HG03558 (cell line): ENCODE measurements around the gene TSHZ2.
"Not testable (repeated sequence)": the region's sequence is repeated elsewhere in the genome, so short reads cannot be mapped to it uniquely, and the experiment has no call there.

Source experiments
- ATAC-seq: cut with Tn5 transposase; IDR thresholded peaks from one replicate; pipeline ENCODE4 v1.9.1; 2021; ENCODE audit warnings: moderate number of reproducible peaks; ENCODE audit not compliant: unreplicated experiment; ENCODE audit errors: extremely low read depth

TSHZ2 gene

DNA sequence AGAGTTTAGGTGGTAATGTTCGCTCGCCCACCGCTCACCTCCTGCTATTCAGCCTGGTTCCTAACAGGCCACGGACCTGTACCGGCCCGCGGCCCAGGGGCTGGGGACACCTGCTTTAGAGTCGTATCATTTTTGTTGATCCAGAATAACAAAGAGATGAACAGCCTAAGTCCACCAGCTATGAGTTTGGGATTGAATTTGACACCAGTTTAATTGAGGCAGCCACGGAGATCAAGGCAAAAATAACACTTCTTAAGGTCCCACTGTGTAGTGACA lies 108.5 kb downstream of the TSHZ2 start:
- ATAC-seq: no peak

DNA sequence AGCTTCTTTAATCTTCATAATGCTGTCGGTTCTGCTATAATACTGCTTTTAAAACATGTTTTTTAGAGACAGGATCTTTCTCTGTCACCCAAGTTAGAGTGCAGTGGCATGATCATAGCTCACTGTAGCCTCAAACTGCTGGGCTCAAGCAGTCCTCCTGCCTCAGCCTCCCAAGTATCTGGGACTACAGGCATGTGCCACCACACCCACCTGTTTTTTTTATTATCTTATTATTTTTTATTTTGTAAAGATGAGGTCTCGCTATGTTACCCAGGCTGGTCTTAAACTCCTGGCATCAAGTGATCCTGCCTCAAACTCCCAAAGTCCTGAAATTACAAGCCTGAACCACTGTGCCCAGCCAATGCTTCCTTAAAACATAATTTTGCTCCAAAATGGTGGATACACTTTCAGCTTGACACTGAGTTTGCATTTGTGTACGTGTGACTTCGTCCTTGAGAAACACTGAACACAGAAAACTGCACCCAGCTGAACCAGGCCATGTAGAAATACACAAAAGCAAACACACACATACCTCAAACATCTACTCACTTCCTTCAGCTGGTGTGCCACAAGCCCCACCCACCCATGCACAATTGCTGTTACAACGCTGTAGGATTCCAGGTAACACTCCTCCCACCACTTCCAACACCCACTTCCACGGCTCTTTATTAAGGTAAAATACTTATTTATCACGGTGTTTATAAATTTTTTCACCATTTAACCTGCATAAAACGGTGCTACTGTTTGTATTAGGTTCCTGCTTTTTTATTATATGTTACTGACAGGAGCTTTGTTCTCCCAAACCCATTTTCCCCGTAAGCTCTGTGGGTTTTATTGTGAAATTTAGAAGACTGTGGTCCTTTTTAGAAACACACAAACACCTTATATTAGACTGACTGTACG lies 109.1 kb downstream of the TSHZ2 start:
- no peak for ATAC-seq

DNA sequence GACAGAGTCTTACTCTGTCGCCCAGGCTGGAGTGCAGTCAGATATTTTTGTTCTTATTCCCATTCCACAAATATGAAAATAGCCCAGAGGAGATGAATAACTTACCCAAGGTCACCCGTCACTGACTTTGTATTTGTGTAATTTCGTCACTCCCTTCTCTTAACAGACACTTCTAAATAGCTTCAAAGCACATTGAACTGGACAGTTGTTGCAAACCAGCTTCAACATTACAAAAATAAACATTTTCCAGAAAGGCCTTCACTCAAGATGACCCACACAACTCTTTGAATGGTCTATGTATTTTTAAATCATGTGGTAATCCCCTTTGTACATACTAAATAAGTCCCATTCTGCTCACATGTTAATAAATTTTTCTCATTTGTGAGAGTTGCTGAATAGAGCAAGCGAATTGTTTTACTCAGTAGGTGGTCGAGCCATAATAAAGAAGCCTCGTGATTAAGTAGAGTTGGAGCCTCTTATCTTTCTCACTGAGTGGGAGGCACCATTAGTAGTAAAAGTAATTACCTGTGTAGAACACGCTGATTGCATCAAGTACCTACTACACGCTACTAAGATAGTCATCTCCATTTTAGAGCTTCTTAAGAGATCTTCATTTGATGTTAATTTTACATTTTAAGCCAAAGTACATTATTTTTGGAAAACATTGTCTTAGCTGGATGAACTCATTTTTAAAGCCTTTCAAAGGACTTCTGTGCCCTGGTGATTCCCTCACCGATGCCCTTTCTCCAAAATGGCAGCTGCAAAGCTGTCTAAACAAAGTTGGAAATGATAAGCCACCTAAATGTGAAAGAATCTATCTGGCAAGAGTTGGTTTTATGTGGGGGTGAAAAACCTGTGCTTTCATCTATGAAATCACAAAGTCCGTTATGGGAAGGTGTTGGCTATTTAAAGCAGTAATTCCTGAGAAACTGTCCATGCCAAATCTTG lies 110.0 kb downstream of the TSHZ2 start:
- ATAC-seq: no peak

DNA sequence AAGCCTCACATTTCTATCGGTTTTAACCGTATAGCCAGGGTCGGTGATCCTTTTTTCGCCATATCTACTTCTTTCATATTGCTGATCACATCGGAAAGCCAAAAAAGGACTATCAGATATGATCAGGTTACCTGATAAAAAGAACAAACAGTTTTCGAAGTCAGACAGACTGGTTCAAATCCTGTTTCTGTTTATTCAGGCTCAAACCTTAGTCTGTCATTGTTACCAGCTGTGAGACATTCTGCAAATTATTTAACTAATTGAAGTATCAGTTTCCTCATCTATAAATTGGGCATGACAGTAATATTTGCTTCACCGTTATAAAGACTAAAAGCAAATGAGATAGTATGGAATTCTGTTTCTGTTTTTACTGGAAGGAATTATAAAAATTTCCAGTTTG lies 111.3 kb downstream of the TSHZ2 start:
- ATAC-seq: no peak

DNA sequence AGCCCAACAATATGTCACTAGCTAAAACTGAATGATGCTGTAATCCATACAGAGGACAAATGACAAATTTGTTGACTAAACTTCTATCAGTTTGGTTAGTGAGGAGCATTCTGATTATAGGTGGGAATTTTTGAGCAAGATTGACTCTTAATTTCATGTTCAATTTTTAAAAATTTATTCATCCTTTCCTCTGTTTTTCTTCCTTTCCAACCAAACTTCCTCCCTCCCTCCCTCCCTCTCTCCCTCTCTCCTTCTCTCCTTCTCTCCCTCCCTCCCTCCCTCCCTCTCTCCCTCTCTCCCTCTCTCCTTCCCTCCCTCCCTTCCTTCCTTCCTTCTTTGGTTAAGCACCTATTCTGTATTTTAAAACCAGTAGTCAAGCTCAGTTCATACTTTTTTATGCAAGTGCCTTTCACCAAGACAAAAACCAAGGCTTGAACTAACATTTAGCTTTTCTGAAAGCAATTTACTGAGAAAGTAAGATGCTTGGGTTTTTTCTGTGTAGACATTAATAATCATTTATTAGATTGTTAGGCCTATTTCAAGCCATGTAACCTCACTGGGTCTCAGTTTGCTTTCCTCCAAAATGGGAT lies 112.3 kb downstream of the TSHZ2 start:
- no peak for ATAC-seq

DNA sequence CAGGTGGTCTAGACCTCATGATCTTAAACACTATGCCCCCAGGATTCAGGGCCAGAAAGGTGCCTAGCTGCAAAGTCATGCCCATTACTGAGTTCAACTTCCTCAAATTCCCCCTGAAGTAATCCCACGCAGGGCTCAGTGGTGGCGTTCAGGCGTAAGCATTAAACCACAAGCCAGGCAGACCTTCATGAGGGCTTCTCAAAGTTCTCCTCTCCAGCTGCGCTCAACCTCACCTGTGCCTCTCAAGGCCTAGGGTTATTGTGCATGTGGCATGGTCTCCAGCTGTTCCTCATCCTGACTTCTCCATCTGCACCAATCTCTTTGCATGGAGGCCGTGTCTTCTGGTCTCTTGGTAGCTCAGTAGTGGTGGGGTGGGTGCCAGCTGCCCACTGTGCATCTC lies 113.6 kb downstream of the TSHZ2 start:
- no peak for ATAC-seq

DNA sequence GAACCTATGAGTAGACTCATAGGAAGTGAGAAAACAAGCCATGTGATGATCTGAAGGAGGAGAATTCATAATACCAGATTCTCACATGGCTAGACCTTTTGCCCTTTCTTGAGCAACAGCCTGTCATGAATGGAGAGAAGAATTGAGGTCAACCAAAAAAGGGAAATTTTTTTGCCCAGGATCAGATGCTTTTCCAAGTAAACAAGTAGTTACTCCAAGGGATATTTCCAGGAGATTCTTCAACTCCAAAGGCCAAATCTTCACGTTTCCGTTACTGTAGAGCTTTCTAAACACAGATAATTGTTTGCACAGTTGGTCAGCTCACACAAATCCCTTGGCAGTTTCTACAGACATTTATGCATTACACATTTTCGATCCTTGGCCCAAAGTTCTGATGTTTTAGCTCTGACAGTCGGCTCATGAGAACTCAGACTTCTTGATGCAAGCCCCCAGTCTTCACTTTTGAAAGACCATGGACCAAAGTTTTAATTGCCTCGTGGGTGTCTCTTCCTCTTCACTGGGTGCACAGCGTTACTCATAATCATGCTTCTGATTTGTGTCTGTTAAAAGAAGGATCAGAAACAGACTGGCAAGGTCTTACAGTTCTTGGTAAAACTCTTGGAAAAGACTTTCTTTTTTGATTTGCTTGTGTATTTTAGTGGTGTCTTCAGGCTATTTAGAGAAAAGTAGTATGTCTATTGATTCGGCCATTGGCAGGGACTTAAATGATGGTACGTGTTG lies 115.0 kb downstream of the TSHZ2 start:
- no peak for ATAC-seq

DNA sequence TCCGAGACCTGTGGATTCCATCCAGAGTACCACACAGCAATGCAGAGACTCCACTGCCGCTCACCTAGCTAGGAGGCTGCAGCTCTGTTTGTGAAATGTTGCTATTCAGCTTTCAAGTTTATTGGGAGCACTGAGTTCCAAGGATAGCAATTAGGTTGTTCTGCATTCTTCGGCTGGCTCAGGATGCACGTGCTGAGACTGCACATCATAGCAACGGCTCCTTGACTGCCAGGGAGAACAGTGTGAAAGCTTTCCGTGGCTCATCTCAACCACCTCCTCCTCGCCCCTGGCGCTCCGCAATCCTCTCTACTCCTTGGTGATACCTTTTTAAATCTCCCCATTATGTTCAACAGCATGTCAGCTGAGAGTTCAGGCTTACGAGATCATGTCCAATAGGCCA lies 116.6 kb downstream of the TSHZ2 start:
- no peak for ATAC-seq

DNA sequence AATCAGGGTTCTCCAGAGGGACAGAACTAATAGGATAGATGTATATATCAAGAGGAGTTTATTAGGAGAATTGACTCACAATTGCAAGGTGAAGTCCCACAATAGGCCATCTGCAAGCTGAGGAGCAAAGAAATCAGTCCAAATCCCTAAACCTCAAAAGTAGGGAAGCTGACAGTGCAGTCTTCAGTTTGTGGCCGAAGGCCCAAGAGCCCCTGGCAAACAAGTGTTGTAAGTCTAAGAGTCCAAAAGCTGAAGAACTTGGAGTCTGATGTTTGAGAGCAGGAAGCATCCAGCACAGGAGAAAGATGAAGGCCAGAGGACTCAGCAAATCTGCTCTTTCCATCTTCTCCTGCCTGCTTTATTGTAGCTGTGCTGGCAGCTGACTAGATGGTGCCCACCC lies 117.7 kb downstream of the TSHZ2 start:
- ATAC-seq: not testable (repeated sequence)

DNA sequence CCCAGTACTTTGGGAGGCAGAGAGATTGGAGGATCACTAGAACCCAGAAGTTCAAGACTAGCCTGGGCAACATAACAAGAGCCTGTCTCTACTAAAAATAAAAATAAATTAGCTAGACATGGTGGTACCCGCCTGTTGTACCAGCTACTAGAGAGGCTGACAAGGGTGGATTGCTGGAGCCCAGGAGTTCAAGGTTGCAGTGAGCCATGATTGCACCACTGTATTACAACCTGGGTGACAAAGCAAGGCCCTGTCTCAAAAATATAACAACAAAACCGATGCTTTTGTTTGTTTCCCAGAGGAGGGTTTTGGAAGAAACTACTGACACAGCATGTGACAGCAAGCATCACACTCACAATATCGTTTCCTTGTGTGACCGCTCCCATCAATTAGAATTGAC lies 119.6 kb downstream of the TSHZ2 start:
- ATAC-seq: no peak

DNA sequence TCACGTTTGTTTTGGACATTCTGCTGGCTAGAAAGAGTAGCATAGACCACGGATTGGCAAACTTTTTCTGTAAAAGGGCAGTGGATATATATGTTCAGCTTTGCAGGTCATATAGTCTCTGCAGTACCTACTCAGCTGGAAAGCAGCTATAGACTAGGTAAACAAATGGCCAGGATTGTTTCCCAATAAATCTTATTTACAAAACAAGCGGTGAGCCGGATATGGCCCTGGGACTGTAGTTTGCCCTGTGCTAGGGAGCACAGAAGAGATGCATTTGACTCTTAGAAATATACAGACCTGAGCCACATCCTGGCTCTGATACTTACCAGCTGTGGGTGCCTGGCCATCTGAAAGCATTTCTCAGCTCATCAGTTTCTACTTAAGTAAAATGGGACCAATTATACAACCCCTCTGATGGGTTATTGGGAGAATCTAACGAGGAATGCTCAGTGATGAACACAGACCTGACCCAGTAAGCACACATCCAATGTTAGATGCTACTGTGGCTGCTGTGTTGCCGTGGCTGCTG lies 120.7 kb downstream of the TSHZ2 start:
- ATAC-seq: no peak

DNA sequence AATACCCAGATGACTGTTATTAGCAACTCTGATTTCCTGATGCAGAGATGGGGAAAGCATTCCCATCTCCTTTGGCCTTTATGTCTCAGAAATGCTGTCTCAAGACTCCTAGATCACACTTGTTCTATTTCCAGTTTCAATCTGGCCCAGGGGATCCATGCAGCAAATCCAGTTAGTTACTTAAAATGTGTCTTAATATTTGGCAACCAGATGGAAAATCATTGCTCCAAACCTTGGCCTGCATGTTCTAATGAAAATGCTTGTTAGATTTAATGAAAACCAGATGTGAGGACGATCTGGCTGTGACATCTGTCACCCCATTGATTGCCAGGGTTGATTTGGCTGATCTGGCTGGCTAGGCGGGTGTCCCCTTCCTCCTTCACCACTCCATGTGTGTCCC lies 125.2 kb downstream of the TSHZ2 start:
- ATAC-seq: no peak

DNA sequence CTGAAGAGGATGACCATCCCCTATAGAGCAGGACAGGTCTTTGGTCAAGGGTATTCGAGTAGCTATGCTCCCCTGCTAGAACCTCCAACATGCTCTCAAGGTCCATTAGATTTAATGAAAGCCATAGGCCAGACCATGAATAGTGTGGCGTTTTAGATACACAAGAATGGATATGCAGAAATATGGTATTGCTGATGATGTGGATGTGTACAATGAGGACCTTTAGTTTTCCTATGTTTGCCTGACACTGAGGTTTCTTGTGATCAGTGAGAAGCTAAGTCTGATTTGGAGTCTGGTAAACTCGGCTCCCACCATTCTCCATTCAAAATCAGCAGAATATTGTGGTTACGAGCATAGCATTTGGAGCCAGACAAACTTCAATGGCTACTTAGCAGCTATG lies 125.6 kb downstream of the TSHZ2 start:
- no peak for ATAC-seq

DNA sequence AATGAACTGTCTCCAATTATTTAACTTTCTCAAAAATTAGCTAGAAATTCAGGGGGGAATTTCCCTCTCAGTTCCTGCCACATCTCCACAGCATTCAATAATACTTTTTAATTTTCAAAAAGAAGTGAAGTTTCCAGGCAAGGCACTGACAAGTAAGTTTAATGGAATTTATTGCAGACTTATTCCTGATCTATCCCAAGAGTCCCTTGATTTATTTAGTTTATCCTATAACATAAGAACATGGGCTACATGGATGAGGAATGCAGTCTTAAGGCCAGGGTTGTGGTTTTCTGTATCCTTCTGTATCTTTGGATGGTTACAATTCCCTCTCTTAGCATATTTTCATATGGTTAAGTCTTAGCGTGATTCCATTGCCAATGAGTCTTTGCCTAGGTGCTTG lies 126.5 kb downstream of the TSHZ2 start:
- ATAC-seq: no peak

DNA sequence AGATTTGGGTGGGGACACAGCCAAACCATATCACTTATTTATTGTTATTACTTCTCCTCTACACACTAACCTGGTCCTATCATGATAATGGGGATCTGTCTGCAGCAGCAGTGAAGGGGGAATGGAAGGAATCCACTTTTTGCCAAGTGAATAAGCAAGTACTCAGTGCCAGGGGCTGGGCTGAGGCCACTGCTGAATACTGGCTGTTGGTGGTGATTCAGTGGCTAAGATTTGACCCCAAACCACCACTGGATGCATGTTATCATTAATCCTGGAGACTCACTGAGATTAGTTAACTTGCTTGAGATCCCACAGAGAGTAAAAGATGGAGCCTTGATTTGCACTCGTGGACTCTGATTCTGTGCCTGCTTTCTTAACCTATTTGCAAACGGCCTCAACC lies 127.7 kb downstream of the TSHZ2 start:
- no peak for ATAC-seq

DNA sequence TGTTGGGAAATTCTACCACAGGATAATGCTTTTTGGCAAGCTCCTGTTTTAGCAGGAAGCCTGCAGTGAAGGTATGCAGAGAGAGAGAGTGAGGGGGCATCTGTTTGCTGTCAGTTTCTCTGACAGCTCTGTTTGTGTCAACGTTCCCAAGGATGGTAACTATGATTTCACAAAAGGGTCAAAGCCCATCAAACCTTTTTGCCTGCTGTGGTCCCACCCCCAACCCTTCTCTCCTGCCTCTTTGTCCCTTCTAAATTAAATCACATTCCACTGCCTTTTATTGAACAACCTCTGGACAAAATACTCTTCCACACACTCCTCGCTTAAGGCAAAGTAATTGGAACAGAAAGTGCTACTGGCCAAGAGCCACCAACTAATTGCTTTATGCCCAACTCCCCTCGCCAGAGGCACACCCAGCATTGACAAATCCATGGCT lies 128.3 kb downstream of the TSHZ2 start:
- ATAC-seq: no peak

DNA sequence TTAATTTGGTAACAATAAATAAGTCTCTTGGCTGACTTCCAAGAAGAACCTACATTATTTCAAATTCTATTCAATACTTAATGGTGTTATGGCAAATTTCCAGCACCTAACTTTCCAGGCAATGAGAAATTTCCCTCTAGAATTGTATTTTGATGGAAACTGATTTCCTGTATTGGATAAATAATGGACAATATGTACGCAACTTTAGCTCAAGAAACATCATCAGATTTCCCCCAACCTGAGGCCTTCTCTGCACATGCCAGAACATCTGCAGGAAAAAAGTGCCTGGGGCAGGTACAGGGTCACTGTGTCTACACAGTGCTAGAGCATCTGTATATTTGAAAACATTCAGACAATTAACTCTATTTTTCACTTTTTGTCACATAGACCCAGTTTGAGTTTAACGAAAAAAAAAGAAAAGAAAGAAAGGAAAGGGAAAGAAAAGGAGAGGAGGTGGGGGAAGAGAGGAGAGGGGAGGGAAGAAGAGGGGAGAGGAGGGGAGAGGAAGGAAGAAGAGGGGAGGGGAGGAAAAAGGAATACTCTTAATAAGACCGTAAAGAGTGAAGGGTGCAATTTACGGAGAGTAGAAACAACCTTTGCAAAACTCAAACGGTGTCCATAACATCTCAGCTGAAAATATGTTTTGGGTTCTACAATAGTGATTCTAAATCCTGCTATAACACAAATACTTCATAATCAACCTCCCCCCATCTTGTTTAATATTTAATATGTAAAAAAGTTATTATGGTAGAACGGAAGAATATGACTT lies 130.0 kb downstream of the TSHZ2 start:
- no peak for ATAC-seq

DNA sequence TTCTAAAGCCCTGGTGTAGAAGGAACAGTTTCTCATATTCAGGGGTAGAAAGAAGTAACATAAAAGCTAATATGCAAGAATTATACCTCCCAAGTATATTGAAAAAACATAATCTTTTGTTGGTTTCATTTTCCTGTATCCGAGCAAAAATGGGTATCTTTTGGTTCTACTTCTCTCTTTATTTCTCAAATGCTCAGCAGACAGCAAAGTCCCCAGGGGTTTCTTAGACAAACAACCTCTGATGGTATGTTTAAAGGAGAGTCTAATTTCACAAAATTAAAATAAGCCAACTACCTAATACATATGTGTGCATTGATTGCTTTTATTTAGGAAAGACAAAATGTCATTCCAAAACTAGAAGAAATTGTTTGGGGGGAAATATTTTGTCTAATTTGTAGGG lies 131.0 kb downstream of the TSHZ2 start:
- no peak for ATAC-seq

DNA sequence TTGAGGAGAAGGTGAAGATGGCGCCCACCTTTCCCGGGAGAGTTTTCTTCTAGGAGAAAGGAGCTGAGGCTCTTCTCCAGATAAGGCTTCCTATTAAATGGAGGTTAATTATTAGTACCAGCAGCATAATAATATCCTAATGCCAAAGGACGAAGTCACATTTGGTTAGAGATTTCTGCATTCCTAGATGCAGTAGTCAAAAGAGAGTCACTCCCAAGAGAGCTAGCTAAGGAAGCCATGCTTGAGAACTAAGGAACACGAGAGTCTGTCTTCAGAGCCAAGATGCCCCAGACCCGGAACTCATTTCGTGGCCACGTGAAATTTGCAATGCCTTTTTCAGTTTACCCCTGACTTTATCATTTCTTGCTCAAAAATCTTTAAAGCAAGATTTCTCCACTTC lies 132.7 kb downstream of the TSHZ2 start:
- ATAC-seq: no peak
